Cardiac septum (tissue), 1 donor: ENCODE data around the gene DSG1. TPM values are rescaled to one million over a fixed set of nuclear protein-coding genes. Genes with fewer than 3 reads are reported as not detected.

Source experiments
- DNase-seq: peaks from one replicate; pipeline ENCODE4 v3.0.0-alpha.2; 2020; ENCODE audit warnings: low spot score
- intact Hi-C: fragments of 100-400 bp; cut with DNase I; formaldehyde crosslinking; loops from one replicate; pipeline ENCODE4 v1.14.0; 2022
- total RNA-seq: library from RNA; stranded (reverse); fragmentation: NEBNext Ultra II Directional; extraction: Animal tissue kit (Norgen Biotek cat#: 25700); gene quantifications from one replicate; pipeline ENCODE4 v1.2.1, GENCODE V29; 2021
- donor health status: DM: no; HTN: no; CAD: no.

DSG1 gene
- total RNA-seq, 1 donor from 2014 or later: 0.89 TPM

GRCh38 chr18:31403409-31403808 is 85.4 kb downstream of the DSG1 start:
- intact Hi-C loops: no loop called here
- no peak for DNase-seq

Other genes starting within 250 kb of the DSG1 start
- 26.7 TPM for gene DSC2, start 215.7 kb upstream of the DSG1 start, total RNA-seq
- gene DSC1, start 155.3 kb upstream of the DSG1 start, total RNA-seq: 10.0 TPM
- not detected for gene DSG4, start 58.6 kb downstream of the DSG1 start, total RNA-seq
- gene DSG3, start 129.6 kb downstream of the DSG1 start, total RNA-seq: not detected
- 34.4 TPM for gene DSG2, start 180.0 kb downstream of the DSG1 start, total RNA-seq